GM18517 (cell line): Measurements from ENCODE around the gene TCP11.

Experiments used
- ATAC-seq: cut with Tn5 transposase; IDR thresholded peaks from one replicate; pipeline ENCODE4 v1.9.1; 2021; ENCODE audit warnings: mild to moderate bottlenecking, moderate library complexity; ENCODE audit not compliant: unreplicated experiment

Gene TCP11

DNA sequence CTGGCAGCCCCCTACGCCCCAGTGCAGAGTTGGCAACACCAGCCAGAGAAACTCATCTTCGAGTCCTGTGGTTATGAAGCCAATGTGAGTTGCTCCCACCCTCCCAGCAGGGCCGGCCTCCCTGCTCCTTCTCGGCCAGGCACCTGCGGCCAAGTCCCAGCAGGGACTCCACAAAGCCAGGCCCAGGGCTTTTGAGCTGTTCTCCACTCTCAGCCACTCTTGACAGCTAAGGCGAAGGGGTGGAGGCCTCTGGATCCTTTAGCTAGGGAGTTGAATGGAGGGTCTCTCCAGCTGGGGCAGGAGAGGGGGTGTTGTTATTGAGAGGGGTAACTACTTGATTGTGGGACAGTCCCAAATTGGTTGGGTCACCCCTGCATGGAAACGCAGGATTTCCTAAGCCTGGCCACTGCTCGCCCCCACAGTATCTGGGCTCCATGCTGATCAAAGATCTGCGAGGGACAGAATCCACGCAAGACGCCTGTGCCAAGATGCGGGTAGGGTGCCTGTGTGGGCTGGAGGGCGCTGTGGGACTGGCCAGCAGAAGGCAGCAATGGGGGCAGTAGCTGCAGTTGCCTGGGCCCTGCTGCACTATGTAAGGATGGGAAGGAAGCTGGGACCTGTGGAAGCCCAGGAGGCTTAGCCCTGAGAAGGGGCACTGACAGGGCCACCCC is 58.3 kb downstream of the TCP11 start:
- no peak for ATAC-seq

DNA sequence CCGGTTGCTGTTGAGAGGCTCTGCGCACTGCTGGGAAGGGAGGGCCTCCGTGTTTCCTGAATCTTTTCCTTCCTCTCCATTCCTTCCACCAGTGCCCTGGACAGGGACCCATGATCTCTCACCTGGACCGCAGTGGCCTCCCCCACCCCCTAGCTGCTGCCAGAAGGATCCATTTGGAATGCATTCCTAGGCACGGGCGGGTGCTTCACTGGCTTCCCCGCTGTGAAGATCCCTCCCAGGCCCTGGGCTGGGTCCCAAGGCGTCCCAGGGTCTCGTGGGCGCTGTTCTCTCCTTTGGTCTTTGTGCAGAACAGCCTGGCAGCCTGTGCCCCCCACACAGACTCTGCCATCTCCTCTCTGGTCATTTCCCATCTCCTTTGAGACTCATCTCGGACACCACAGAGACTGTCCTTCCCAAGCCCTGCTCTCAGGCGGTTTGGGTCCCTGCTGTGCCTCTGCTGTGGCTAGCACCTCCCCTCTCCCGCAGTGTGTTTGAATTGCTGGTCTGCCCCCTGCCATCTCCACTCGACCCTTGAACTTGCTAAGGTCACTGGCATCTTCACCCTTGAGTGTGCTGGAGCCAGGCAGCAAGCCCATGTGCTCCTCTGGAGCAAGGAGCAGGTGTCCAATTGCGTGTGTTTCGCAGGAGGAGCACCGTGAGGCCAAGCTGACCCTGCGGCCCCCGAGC is 59.0 kb downstream of the TCP11 start:
- ATAC-seq = no peak

DNA sequence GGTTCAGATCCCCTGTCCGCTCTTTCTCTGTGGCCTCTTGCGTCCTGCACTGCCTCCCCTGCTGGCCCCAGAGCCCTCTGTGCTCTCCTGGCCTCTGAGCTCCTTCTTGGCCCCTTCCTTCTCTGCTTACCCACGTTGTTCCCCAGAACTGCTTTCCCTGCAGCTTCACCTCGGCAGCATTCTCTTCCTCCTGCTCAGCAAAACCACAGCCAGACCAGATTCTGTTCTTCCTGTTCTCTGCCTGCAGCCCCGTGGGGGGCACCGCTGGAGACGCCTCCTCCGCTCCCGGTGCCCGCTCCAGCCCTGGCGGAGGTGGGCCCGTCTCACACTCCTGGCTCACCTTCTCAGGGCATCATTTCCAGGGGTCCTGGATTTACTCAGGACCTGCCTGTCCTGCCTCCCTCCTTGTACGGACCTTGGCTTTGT is 59.7 kb downstream of the TCP11 start:
- no peak for ATAC-seq

DNA sequence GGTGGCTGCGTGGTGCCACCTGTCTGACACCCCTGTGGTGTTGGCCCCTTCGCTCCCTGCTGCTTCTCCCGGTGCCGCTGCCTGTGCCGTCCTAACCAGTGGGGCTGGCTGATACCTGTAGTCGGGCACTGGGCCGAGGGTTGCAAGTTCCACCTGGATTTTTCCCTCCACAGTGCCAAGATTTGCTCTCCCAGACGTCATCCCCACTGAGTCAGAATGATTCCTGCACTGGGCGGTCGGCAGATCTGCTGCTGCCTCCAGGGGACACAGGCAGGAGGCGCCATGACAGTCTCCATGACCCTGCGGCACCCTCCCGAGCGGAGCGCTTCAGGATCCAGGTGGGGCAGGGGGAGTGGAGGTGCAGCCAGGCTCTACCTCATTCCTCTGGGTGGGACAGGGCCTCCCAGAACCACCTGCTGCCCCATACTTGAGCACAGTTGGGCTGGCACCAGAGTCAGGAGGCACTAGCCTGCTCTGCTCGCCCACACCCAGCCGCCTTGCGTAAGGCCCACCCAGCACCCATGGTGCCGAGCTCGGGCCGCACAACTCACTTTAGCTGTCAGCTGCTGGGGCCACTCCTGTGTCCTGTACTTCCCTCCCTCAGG is 60.2 kb downstream of the TCP11 start:
- no peak for ATAC-seq

DNA sequence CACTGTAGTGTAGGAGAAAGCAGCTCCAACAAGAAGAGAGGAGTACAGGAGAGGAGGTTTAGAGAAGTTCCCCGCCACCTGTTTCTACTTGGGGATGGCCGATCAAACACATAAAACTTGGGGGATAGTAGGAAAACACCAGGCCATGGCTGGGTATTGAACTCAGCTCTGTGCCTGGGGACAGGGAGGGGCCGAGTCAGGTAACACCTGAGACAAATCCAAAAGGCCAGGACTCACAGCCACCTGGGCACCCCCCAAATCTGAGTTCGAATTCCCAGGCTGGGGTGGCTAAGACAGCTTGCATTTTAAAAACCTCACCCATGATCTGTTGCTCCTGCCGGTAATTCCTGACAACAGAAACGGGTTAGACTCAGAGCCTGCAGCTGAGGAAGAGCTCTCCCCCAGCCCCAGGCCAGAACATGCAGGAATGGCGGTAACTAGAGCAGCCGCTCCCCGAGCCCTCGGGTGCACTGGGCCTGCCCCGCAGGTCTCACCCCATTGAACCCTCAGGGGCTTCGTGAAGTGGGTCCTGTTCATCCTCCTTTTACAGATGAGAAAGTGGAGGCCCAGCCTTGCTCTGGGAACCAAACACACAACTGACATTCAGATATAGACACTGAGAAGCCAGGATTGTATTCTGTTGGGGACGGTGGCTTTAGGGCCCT is 61.0 kb downstream of the TCP11 start:
- no peak for ATAC-seq

DNA sequence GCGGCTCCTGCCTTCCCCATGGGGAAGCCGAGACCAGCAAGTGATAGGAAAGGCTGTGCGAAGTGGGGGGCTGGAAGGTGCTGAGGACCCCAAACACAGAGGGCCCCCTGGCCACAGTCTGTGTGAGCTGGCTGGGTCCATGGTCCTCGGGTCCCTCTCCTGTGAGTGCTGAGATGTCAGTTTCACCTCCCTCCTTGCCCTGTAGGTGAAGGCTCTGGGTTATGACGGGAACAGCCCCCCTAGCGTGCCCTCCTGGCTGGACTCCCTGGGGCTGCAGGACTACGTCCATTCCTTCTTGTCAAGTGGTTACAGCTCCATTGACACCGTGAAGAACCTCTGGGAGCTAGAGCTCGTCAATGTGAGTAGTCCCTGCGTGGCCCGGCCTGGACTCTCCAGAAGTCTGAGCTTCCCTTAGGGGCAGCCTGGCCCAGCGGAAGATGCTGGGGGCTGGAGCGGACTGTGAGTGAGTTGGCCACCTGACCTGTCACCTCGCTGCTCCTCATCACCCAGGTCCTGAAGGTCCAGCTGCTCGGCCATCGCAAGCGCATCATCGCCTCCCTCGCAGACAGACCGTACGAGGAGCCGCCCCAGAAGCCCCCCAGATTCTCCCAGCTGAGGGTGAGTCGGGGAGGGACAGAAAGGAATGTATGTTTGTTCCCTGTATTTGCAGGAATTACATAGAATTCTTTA is 61.7 kb downstream of the TCP11 start:
- ATAC-seq = no peak

DNA sequence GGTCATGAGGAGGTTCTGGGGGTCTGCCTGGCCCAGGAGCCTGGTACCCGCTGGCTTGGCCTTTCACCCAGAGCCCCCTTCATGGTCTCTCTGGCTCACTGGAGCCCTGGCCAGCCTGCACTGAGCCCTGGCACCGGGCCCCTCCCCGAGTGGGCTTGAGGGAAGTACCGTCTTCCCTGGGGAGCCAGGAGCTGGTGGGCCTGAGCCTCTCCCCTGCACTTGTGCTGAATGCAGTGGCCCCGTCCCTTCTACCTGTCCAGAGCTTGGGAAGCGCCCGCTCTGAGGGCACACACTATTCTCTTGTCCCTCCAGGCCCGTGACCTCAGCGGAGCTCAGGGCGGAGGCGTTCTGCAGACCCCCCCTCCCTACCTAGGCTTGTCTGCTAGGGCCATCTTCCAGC is 62.2 kb downstream of the TCP11 start:
- ATAC-seq = no peak

DNA sequence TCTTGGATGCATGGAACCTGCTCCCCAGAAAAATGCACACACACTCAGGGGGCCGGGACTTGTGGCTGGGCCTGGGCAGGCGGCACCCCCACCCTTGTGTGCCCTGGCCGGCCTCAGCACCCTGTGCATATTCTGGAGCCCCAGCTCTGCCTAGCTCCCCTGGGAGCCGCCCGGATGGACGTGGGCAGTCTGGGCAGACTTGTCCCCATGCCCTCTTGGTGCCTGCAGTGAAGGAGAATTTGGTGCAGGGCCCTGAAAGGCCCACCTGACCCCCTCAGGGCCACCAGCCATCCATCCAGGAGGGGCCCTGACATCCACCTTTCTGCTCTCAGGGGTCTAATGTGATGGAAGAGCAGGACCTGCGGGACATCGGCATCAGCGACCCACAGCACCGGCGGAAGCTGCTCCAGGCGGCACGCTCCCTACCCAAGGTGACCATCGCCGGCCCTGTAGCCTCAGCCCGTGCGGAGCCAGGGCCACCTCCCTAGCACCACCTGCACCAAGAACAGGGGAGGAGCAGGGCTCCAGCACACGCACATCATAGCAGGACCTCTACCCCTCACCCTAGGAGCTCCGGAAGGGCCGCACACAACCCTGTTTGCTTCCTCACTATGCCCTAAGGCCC is 62.8 kb downstream of the TCP11 start:
- no peak for ATAC-seq

DNA sequence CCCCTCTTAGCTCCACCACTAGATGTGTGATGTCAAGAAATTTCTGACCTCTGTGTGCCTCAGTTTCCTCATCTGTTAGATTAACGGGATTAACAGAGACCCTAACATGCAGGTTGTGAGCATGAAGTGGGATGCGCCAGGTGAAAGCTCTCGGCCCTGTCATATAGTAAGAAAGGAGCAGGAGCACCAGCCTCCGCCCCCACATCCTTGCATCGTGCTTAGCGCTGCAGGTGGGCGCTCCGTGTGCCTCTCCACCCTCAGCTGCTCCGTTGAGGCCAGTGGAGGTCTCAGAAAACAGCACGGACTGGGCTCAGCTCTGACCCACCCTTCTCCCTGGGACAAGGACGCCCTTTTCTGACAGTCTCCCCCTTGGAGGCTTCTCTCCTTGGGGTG is 63.4 kb downstream of the TCP11 start:
- no peak for ATAC-seq

DNA sequence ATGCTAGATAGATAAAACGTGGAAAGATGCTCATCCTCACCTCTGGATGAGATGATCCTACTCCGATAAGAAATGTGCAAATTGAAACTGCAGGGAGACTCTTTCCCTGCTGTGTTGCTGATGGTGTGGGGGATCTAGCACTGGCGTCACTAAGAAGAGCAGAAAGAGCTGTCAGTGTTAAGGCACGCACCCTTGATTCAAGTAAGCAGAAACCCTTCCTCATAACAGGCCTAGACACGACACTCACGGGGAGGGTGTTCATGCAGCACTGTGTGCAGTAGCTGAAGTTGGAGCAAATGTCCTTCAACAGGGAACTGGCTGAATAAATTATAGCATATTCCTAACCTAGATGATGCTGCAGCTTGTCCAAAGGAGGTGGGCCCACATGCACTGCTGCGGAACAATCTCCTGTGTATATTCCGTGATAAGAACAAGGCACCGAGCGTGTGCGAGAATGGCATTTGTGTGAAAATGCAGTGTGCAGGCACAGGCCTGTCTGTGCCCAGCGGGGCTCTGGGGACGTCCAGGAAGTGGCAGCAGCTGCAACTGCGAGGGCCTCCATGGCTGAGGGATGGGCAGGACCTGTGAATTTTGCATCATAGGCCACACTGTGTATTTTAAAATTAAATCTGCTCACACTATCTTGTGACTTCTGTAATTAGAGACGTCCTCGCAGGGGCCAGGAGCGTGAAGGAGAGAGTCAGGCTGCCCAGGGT is 64.0 kb downstream of the TCP11 start:
- ATAC-seq = no peak

DNA sequence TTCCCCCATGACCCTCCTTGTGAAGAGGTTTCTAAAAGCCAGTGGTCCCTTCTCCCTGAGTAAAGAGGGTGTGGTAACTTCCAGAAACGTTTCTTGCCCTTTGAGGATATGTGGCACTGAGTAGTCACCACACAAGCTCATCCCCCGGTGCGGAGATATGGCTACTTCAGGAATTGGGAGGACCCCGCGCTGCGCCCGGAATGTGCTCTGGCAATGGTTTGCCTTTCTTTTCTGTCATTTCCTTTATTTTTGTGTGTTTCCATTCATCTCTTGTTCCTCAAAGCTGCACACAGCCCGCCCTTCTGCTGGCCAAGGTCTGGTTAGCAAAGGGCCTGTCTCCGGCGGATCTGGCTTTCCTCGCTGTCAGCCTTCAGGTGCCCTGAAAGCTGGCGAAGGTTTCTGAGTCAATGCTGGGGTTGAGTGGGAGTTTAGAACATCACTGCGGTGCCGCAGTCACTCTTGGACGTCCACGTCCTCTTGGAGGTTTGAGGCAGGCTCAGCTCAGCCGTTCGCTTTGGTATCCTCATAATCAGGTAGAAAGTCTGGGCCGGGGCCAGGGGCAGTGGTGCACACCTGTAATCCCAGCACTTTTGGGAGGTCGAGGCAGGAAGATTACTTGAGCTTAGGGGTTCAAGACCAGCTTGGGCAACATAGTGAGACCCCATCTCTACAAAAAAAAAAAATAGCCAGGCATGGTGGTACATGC is 67.2 kb downstream of the TCP11 start:
- ATAC-seq = no peak

DNA sequence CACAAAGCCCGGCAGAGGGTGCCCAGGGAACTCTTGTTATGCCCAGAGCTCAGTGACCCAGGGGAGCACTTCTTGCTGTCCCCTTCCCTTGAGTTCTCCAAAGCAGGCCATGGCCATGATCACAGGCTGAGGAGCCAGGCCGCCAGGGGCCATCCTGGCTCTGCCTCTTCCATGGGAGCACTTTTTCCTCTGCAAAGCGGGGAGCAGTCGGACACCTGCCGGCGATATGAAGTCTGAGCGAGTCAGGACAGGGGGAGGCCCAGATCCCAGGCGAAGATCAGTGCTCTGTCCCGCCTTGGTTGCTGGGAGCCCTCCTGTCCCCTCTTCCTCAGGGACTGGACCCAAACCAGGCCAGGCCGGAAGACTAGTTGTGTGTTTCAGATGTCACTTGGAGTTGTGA is 67.9 kb downstream of the TCP11 start:
- no peak for ATAC-seq

DNA sequence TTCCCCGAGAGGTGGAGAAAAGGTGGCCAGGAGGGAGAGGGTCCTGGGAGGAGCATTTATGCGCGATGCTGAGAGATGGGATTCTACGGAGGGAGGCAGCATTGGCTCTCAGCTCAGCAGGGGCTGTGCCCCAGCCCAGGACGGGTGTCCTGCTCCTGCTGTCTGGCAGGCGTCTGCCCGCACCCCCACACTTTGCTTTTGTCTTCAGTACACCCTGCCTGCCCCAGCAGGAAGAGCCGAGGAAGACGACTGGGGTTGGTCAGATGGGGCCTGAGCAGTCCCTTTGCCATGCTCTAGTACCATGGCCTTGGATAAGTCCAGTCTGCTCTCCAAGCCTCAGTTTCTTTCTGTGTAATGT is 68.5 kb downstream of the TCP11 start:
- ATAC-seq = no peak

DNA sequence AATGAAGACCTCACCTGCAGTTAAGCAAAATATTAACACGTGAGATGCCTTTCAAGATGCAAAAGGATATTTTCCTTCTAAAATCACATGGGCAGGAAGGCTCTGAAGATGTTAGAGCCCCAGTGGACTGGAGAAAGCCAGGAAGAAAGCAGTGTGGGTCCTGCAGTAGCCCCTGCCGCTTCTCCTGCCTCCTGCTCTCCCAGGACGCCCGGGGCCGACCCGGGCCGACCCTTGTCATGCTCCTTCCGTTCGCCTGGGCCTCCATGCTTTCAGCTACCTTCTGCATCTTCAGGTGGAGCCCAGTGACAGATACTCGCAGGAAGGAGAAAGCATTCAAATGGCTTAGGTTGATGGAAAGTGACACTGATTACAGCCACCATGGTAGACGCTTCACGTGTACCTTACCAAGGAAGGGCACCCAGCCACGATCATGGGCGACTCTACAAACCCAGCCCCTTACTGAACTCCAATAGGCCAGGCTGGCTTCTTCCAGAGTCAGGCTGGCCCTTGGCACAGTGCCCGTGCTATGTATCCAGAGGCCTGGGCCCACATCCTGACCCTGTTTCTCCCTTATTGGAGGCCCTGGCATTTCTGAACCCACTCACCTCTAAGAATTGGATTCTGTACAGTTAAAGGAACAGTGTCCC is 69.0 kb downstream of the TCP11 start:
- no peak for ATAC-seq

DNA sequence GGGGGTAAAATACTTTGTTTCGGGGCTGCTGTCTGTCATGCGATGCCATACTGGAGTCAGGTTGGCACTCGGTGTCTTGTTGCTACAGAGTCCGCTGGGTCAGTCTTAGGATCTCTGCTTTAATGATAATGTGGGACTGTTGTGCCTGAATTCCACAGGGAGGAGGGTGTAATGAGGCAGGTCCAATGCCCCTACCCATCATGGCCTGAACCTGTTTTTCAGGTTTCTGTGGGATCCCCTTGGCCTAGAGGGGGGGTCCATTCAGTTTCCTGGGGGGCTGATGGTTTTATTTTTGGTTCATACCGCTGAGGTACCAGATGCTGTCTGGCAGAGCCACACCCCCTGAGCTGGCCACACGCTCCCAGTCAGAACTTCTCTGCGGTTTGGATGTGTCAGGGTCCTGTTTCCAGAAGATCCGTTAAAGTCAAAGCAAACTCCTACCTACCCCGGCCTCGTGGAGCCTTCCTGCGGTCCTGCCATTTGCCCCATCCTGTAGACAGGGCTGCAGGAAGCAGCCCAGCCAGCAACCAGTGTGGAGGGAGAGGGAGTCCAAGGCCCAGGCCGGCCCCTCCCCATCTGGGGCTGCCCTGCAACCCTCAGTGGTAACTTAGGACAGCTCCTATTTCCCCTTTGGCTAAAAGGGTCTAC is 69.7 kb downstream of the TCP11 start:
- ATAC-seq = no peak

DNA sequence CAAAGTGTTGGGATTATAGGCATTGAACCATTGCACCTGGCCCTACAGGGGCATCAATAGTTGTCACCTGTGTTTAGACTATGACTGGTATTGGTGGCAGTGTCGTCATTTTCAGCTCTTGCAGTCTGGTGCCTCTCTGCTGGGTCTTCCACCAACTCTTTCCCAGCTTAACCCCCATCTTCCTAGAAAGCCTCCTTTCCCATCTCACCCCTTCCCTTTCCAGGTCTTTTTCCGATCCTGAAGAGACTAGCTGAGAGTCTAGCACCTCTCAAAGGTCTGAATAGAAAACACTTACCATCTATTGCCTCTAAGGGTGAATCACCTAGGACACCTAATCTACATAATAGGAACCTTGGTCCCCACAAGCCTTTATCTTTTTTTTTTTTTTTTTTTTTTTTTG is 71.0 kb downstream of the TCP11 start:
- ATAC-seq = no peak

DNA sequence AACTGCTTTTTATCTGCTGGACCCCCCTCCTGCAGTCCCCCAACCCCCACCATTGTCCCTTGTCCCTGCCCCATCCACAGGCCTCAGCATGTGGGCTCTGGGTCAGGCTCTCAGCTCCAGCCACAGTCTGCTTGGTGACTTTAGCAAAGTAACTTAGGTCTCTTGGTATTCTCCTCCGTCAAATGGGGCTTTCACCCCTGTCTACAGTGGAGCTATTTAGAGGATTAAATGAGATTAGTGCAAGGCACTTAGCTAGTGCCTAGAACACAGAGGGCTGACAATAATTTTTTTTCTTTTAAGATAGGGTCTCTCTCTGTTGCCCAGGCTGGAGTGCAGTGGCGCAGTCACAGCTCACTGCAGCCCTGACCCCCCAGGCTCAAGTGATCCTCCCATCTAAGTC is 71.9 kb downstream of the TCP11 start:
- no peak for ATAC-seq

DNA sequence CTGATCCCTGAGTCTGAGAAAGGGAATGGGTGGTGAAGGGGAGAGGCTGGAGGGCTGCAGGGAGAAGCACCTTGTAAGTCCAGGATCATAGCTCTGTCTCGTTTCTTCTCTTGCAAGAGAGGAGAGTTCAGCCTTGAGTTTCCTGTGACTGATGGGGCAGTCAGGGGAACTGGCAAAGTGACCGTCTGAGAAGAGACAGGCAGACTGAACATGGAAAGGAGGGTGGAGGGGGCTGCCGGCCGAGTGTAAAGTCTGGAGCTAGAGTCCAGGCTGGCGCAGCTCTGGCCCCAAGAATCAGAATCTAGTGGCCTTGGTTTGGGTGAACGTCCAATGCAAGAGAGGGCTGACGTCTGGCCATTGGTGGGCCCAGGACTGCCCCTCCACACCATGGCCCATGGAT is 72.5 kb downstream of the TCP11 start:
- ATAC-seq = no peak

DNA sequence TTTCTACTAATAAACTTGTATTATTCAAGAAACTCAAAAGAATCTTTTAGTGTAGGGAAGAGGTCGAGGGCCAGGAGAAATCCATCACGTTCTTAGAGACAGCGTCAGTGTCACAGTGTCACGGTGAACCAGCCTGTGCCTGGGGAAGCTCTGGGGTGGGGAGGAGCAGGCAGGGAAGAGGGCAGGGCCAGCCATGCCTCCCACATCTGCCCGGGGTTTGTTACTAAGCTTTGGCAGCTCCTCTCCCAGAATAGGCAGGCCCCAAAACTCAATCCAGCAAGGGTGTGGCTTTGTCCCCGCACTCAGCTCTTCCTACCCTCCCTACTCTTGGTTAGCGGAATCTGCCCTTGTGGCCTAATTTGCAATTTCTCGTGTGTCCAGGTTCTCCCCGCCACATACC is 72.9 kb downstream of the TCP11 start:
- ATAC-seq = no peak
